Ishikawa (cell line): Measurements from ENCODE around the gene TAS2R42.

ENCODE experiments used
- CEBPB ChIP-seq: IDR thresholded peaks from 2 replicates; pipeline ENCODE4 v1.6.1; 2012
- CREB1 ChIP-seq: IDR thresholded peaks from 2 replicates; pipeline ENCODE4 v1.6.1; 2012; ENCODE audit warnings: low read depth
- EGR1 ChIP-seq: IDR thresholded peaks from 2 replicates; pipeline ENCODE4 v1.6.1; 2012
- EP300 ChIP-seq: IDR thresholded peaks from 2 replicates; pipeline ENCODE4 v1.6.1; 2012; ENCODE audit warnings: borderline replicate concordance
- FOXM1 ChIP-seq: IDR thresholded peaks from 2 replicates; pipeline ENCODE4 v1.6.1; 2012; ENCODE audit warnings: low read depth, borderline replicate concordance
- NFIC ChIP-seq: IDR thresholded peaks from 2 replicates; pipeline ENCODE4 v1.6.1; 2012
- RAD21 ChIP-seq: IDR thresholded peaks from 2 replicates; pipeline ENCODE4 v1.6.1; 2012; ENCODE audit warnings: low read depth
- TAF1 ChIP-seq: IDR thresholded peaks from 2 replicates; pipeline ENCODE4 v1.6.1; 2012; ENCODE audit warnings: low read depth, mild to moderate bottlenecking
- TCF12 ChIP-seq: IDR thresholded peaks from 2 replicates; pipeline ENCODE4 v1.6.1; 2012; ENCODE audit warnings: low read depth
- TEAD4 ChIP-seq: IDR thresholded peaks from 2 replicates; pipeline ENCODE4 v1.6.1; 2012
- YY1 ChIP-seq: IDR thresholded peaks from 2 replicates; pipeline ENCODE4 v1.6.1; 2012; ENCODE audit warnings: low read depth
- ZBTB7A ChIP-seq: IDR thresholded peaks from 2 replicates; pipeline ENCODE4 v1.6.1; 2012; ENCODE audit warnings: low read depth
- TF ChIP-seq, protein P1 (sequence below): IDR thresholded peaks from 2 replicates; pipeline ENCODE4 v1.6.1; 2012
- TF ChIP-seq, protein P2 (sequence below): IDR thresholded peaks from 2 replicates; pipeline ENCODE4 v1.6.1; 2012
- TF ChIP-seq, protein P3 (sequence below): IDR thresholded peaks from 2 replicates; pipeline ENCODE4 v1.6.1; 2012; ENCODE audit warnings: low read depth, mild to moderate bottlenecking

TAS2R42 gene

DNA sequence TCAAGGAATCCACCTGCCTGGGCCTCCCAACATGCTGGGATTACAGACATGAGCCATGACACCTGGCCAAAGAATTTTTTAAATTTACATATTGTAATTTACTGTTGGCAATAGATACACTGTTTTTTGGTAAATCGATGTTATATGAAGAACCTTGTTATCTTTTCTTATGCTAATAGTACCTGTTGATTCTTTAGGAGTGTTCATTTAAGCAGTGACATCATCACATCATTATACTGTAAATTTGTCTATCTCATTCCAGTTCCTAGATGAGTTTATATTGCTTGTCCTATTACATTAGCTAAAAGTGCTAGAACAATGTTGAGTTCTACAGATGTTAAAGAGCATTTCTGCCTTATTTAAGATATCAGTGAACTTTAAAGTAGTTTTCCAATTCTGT is 39.3 kb downstream of the TAS2R42 start:
- TF ChIP-seq TAF1, result no peak
- no peak for TF ChIP-seq FOXM1
- no peak for TF ChIP-seq CEBPB
- TF ChIP-seq ZBTB7A, result no peak
- no peak for TF ChIP-seq EGR1
- TF ChIP-seq, protein P1, sequence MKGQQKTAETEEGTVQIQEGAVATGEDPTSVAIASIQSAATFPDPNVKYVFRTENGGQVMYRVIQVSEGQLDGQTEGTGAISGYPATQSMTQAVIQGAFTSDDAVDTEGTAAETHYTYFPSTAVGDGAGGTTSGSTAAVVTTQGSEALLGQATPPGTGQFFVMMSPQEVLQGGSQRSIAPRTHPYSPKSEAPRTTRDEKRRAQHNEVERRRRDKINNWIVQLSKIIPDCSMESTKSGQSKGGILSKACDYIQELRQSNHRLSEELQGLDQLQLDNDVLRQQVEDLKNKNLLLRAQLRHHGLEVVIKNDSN, result no peak
- TF ChIP-seq NFIC, result no peak
- TF ChIP-seq EP300, result no peak
- TF ChIP-seq TEAD4, result no peak
- TF ChIP-seq, protein P2, sequence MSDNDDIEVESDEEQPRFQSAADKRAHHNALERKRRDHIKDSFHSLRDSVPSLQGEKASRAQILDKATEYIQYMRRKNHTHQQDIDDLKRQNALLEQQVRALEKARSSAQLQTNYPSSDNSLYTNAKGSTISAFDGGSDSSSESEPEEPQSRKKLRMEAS, result no peak
- TF ChIP-seq RAD21, result no peak
- TF ChIP-seq, protein P3, sequence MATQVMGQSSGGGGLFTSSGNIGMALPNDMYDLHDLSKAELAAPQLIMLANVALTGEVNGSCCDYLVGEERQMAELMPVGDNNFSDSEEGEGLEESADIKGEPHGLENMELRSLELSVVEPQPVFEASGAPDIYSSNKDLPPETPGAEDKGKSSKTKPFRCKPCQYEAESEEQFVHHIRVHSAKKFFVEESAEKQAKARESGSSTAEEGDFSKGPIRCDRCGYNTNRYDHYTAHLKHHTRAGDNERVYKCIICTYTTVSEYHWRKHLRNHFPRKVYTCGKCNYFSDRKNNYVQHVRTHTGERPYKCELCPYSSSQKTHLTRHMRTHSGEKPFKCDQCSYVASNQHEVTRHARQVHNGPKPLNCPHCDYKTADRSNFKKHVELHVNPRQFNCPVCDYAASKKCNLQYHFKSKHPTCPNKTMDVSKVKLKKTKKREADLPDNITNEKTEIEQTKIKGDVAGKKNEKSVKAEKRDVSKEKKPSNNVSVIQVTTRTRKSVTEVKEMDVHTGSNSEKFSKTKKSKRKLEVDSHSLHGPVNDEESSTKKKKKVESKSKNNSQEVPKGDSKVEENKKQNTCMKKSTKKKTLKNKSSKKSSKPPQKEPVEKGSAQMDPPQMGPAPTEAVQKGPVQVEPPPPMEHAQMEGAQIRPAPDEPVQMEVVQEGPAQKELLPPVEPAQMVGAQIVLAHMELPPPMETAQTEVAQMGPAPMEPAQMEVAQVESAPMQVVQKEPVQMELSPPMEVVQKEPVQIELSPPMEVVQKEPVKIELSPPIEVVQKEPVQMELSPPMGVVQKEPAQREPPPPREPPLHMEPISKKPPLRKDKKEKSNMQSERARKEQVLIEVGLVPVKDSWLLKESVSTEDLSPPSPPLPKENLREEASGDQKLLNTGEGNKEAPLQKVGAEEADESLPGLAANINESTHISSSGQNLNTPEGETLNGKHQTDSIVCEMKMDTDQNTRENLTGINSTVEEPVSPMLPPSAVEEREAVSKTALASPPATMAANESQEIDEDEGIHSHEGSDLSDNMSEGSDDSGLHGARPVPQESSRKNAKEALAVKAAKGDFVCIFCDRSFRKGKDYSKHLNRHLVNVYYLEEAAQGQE, result no peak
- no peak for TF ChIP-seq TCF12
- no peak for TF ChIP-seq YY1
- TF ChIP-seq CREB1, result no peak

DNA sequence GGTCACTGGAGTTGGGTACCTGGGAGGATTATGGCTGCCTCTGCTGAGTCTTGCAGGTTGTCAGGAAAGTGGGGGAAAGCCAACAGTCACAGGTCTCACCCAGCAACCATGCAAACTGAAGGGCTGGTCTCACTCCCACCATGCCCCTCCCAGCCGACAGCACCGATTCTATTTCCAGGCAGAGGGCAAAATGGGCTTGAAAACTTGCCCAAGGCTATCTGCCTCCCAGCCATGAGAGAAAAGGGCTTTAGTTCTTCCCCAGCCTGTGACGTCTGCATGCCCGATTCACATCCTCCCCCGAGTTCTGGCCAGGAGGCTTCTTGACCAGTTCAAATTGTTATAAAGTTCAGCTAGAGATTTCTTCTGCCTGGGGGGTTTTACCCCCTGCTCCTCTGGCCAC is 42.4 kb downstream of the TAS2R42 start:
- TF ChIP-seq TAF1 (no peak), NFIC (no peak), FOXM1 (no peak), EGR1 (no peak), TEAD4 (no peak), YY1 (no peak), EP300 (no peak), CREB1 (no peak), CEBPB (no peak), TCF12 (no peak)
- TF ChIP-seq, protein P3, result no peak

DNA sequence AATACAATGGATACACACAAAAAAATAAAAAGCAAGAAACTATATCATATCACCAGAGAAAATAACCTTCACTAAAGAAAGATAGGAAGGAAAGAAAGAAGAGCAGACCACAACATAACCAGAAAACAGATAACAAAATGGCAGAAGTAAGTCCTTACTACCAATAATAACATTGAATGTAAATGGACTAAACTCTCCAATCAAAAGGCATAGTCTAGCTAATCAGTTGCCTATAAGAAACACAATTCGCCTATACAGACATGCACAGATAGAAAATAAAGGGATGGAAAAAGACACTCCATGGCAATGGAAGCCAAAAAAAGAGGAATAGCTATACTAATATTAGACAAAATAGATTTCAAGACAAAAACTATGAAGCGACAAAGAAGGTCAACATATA is 43.4 kb downstream of the TAS2R42 start:
- no peak for TF ChIP-seq ZBTB7A
- TF ChIP-seq RAD21, result no peak
- TF ChIP-seq YY1, result no peak
- TF ChIP-seq, protein P3, result no peak

DNA sequence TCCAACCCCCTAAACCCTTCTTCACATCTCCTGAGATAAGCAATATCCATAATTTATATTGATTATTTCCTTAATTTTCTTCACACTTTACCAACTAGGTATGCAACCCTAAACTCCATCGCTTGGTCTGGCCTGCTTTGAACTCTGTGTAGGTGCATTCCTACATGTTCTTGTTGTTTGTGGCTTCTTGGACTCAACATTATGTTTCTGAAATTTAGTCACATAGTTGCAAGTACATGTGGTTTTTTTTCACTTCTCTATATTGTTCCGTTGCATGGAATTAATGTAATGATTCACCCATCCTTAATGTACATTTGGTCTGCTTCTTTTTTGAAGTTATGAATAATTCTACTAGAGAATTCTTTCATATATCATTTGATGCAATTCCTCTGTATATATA is 50.7 kb downstream of the TAS2R42 start:
- TF ChIP-seq CEBPB (no peak), CREB1 (no peak), YY1 (no peak), TCF12 (no peak)
